Panc1 (cell line): ENCODE data around the gene PPP1R15B. TPM values are rescaled to one million over a fixed set of nuclear protein-coding genes. Genes with fewer than 3 reads are reported as not detected.

Experiments used
- ATAC-seq: fragments of 200-7000 bp; cut with Tn5 transposase; 2 replicates; pipeline ENCODE4 v1.9.1; 2020; ENCODE audit warnings: mild to moderate bottlenecking, moderate library complexity
- BruUV-seq: library from RNA; stranded (reverse); fragments of 400-500 nt; replicated peaks from 2 replicates; lab custom pipeline; 2021; lab: Mats Ljungman, UMichigan
- CTCF ChIA-PET: fragments of 300-600 bp; sonication (Branson Sonifier 250); formaldehyde crosslinking; loops from one replicate; lab custom pipeline; 2022; ENCODE audit warnings: antibody characterized with exemption; lab: Charles Lee
- POLR2A ChIA-PET: fragments of 300-600 bp; sonication (Branson Sonifier 250); formaldehyde crosslinking; loops from one replicate; lab custom pipeline; 2022; ENCODE audit warnings: antibody characterized with exemption; lab: Charles Lee
- DNase-seq: peaks from one replicate; pipeline ENCODE4 v3.0.0-alpha.2; 2010; ENCODE audit warnings: low read depth, low spot score
- H3K27ac ChIP-seq: 2 replicates; pipeline ENCODE4 v1.5.1; 2011; ENCODE audit warnings: mild to moderate bottlenecking, low read length, inconsistent platforms
- H3K27me3 ChIP-seq: fragments of 200-500 bp; sonication (Bioruptor generic); 2 replicates; pipeline ENCODE4 v1.6.0; 2014; ENCODE audit warnings: low read length, inconsistent platforms; ENCODE audit not compliant: control insufficient read depth, insufficient read depth
- H3K36me3 ChIP-seq: fragments of 200-500 bp; sonication (Bioruptor generic); 2 replicates; pipeline ENCODE4 v1.5.1; 2014; ENCODE audit warnings: inconsistent platforms, mild to moderate bottlenecking, low read length, moderate library complexity; ENCODE audit not compliant: control insufficient read depth, insufficient read depth
- H3K4me1 ChIP-seq: 2 replicates; pipeline ENCODE4 v1.5.1; 2011; ENCODE audit warnings: inconsistent platforms, mild to moderate bottlenecking, low read length, moderate library complexity; ENCODE audit not compliant: control insufficient read depth, insufficient read depth
- H3K4me3 ChIP-seq, 2 experiments: 2 replicates each; pipeline ENCODE4 v1.5.1; 2011 to 2012; ENCODE audit warnings: low read depth in 2 of 2, low read length in 2 of 2, mild to moderate bottlenecking in 2 of 2, inconsistent platforms in 1 of 2, moderate library complexity in 1 of 2
- H3K9me3 ChIP-seq: fragments of 200-500 bp; sonication (Bioruptor generic); 2 replicates; pipeline ENCODE4 v1.5.1; 2014; ENCODE audit warnings: low read depth, mild to moderate bottlenecking, inconsistent platforms, low read length, moderate library complexity; ENCODE audit not compliant: control insufficient read depth, insufficient read depth
- CTCF ChIP-seq: fragments of 450-650 bp; IDR thresholded peaks from 2 replicates; pipeline ENCODE4 v1.5.1; 2017; ENCODE audit warnings: mild to moderate bottlenecking
- POLR2AphosphoS5 ChIP-seq: IDR thresholded peaks from 2 replicates; pipeline ENCODE4 v1.6.1; 2012; ENCODE audit warnings: mild to moderate bottlenecking, low read depth, low read length, moderate library complexity
- REST ChIP-seq, 2 experiments: IDR thresholded peaks; 2 replicates each; pipeline ENCODE4 v1.6.1; 2011 to 2012; ENCODE audit warnings: low read depth in 2 of 2, control low read depth in 1 of 2, low read length in 1 of 2, mild to moderate bottlenecking in 1 of 2, moderate library complexity in 1 of 2; ENCODE audit not compliant: insufficient read depth in 1 of 2
- SIN3A ChIP-seq: IDR thresholded peaks from 2 replicates; pipeline ENCODE4 v1.6.1; 2012; ENCODE audit warnings: low read depth, mild to moderate bottlenecking, low read length, moderate library complexity, borderline replicate concordance; ENCODE audit not compliant: insufficient read depth
- TCF7L2 ChIP-seq: IDR thresholded peaks from 2 replicates; pipeline ENCODE4 v1.6.1; 2011; ENCODE audit warnings: mild to moderate bottlenecking, low read depth, low read length, inconsistent platforms
- in situ Hi-C: cut with HindIII; loops from 2 replicates; pipeline ENCODE4 v1.10.0; 2016; ENCODE audit warnings: low sequenced_read_pairs, low pct_unique_long_range_greater_than_20kb
- intact Hi-C: fragments of 100-400 bp; cut with micrococcal nuclease; formaldehyde crosslinking; loops from one replicate; pipeline ENCODE4 v1.10.0; 2022; ENCODE audit not compliant: unreplicated experiment
- total RNA-seq: library from RNA; stranded (reverse); gene quantifications from one replicate; pipeline ENCODE4 v1.2.1, GENCODE V29; 2021; ENCODE audit not compliant: unreplicated experiment

The PPP1R15B gene
- total RNA-seq, 1 experiment from 2014 or later: 51.1 TPM

GRCh38 chr1:204443260-204443619 lies 31.6 kb upstream of the PPP1R15B start:
- BruUV-seq: no TSS peak
- H3K27ac ChIP-seq: no peak overlapping the region
- H3K36me3 ChIP-seq: no peaks in the 10 kb centered on the region
- no peak for DNase-seq
- in situ Hi-C loops (no loop called here), intact Hi-C loops (no loop called here)
- H3K27me3 ChIP-seq: no peaks in the 10 kb centered on the region
- ChIA-PET CTCF (interaction anchor here (0.6 kb wide), 1 partner anchor 10 kb away, joined by 3 read pairs; no protein-coding TSS in a partner anchor), POLR2A (no interaction called here)
- no peak for ATAC-seq
- no peak overlapping the region for H3K4me3 ChIP-seq
- no peaks in the 10 kb centered on the region for H3K9me3 ChIP-seq
- peaks cover 3% of the 10 kb centered on the region; the same call in 1 of the 2 replicates for H3K4me1 ChIP-seq
- TF ChIP-seq SIN3A (no peak), POLR2AphosphoS5 (no peak), REST (IDR thresholded peaks at IDR 0.05; ENCODE audit: insufficient read depth in 1 of 2, low read depth in 2 of 2, low read length in 1 of 2) (no peak), TCF7L2 (no peak), CTCF (no peak)

GRCh38 chr1:204442376-204443259 lies 31.0 kb upstream of the PPP1R15B start:
- ChIA-PET CTCF (no interaction called here), POLR2A (no interaction called here)
- no peak for DNase-seq
- H3K36me3 ChIP-seq: no peaks in the 10 kb centered on the region
- TF ChIP-seq POLR2AphosphoS5 (no peak), TCF7L2 (no peak), SIN3A (no peak), CTCF (no peak), REST (IDR thresholded peaks at IDR 0.05; ENCODE audit: insufficient read depth in 1 of 2, low read depth in 2 of 2, low read length in 1 of 2) (no peak)
- intact Hi-C loops: no loop called here
- H3K4me1 ChIP-seq: peaks cover 3% of the 10 kb centered on the region; the same call in 1 of the 2 replicates
- no peaks in the 10 kb centered on the region for H3K27me3 ChIP-seq
- no peak overlapping the region for H3K4me3 ChIP-seq
- BruUV-seq: no TSS peak
- ATAC-seq: no peak
- in situ Hi-C loops: no loop called here
- no peak overlapping the region for H3K27ac ChIP-seq
- H3K9me3 ChIP-seq: no peaks in the 10 kb centered on the region
